A172 (cell line): ENCODE measurements around the gene C1QL4. TPM values are rescaled to one million over a fixed set of nuclear protein-coding genes. Genes with fewer than 3 reads are reported as not detected.

Experiments used
- DNase-seq: peaks from one replicate; pipeline ENCODE4 v3.0.0-alpha.2; 2015; ENCODE audit warnings: low spot score
- total RNA-seq: library from RNA; depleted of rRNA; stranded (reverse); fragments of >200 nt; shearing (Covaris generic); gene quantifications from 2 replicates; pipeline ENCODE4 v1.2.3, GENCODE V29; 2014

The C1QL4 gene
- total RNA-seq, 1 experiment from 2014 or later: 2.3 TPM

DNA sequence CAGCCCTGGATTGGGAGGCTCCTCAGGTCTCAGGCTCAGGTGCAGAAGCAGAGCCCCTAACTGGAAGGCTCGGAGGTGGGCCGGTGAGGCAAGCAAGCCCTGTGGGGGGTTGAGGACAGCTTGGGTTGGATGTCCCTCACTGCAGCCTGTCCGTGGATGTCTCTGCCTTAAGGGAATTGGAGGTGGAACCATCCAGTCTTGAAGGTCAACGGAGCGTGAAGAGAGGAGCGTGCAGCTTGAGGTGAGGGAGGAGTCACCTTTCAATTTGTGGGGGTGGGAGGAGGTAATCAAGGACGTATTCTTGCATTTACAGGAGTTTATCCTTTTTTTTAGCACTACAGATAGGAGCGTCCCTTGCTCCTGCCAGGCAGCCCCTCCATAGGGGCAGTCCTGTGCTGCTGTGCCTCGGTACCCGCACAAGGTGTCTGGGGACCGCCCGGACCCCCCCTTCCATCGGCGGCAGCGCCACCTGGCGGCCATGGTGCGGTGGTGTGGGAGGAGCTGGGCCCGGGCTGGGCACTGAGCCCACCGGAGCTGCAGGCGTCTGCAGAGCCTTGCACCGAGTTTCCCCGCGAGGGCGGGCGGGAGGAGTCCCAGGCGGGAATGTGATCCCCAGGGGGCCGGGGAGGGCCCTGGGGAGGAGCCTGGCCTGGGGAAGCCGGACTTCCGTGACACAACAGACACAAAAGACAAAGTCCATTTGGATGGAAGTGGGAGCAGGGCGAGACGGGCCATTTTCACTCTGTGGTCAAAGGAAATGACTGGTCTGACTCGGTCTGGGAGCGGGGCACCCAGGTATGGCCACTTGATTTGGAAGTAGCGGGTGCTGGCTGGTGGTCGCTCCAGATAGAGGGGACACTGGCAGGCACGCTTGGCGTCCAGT, 10.6 kb upstream of the C1QL4 start:
- DNase-seq: peak; percentile 84

- no peak for DNase-seq
These were observed 9.8 kb upstream of the C1QL4 start, which contains the start of gene DNAJC22 for GRCh38 chr12:49346659-49347310. DNAJC22 (plus strand) TSS chr12:49346888; CDS start chr12:49348873, 1,985 bp downstream.

DNA sequence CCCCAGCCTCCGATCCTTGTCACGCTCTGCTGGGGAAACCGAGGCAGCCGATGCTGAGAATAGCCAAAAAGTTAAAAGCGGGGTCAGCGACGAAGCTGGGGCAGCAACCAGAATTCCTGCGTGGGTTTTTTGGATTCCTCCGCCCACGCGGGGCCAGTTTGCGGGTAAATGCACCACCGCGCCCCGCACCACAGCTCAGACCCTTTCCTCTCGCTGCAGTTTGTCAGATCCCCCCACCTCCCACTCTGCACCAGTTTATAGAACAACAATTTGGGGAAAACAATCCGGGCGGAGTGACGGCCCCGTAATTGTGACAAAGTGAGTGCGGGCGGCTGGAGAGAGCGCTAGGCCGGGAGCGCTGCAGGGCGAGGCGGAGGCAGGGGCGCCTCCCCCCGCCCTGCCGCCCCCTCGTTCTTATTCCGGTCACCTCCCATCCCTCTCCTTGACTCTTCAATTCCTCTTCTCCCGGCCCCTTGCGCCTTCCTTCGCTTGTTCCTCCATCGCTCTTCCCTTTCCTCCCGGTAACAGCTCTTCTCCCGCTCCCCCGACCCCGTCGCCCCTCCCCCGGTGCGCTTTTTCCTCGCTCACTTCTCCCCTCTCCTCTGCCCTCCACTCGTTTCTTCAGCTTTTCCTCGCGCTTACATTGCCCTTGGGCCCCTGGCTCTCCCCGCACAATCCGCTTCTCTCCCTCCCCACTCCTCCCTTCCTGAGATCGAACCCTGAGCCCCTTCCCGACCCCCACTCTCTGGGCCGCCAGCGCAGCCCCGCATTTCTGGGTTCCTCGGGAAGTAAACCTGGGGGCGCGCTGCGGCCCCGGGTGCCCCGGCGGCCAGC, 9.1 kb upstream of the C1QL4 start:
- no peak for DNase-seq

DNA sequence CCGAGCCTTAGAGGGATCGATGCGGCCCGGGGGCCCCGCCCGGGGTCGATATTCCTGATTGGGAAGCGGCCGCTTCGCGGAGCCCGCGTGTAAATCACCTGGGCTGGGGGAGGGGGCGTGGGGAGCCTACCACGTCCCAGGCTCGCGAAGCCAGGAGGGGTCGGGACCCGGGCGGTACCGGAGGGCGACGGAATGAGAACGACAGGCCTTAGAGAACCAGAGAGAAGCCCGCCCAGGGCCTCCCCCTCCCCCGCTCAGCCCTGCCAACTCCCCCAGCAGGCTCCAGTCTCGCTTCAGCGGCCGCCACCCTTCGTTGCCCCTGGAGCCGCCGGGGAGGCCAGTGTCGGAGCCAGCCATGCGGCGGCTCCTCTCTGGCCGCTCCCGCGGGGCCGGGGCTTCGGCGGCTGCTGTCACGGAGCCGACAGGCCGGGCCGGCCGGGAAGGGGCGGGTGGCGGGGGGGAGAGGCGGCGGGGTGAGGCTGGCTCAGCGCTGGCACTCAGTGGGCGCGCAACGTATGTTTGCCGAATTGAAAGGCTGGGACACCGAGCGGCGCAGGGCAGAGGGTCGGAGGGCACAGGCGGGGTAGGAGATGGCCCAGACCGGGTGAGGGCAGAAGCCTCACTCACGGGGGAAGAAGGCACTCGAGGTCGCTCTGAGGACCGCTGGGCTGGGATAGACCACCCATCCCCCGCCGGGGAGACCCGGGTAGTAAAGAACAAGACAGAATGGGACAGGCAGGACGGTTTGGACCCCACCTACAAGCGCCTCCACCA, 8.2 kb upstream of the C1QL4 start:
- no peak for DNase-seq

GRCh38 chr12:49344486-49345050, 7.6 kb upstream of the C1QL4 start:
- no peak for DNase-seq

DNA sequence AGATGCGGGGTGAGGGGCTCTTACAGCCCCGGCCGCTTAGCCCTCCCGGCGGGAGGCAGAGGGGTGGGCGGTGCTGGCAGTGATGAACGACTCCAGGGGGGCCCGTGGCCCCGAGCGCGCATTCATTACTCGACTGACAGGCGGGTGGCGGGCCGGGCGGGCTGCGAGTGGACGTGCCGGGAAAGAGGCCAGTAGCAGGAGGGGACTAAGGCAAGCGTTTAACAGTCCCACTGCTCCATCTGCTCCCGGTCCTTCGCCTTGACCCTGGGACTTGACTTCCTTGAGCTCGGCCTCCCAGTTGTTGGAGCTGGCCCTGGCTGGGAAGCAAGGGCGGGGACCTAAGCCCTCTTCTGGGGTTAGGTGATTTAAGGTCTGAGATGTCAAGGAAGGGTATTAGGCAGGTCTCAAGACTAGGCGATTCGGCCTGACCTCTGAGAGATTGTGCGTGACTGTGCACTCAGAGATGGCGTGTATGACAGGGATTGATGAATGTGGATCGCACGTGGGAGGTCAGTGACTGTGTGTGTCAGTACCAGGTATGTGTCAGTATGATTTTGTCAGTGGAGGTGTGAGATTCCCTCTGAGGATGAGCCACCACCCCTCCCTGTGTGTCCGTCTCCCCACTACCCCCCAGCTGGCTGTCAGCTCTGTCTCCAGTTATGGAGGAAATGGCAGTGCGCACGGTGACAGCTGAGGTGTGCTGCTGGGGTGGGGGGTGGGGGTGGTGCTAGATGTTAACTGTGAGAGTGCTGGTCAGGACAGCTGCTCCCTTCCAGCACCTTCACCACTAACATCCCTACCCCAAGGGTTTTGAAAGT, 6.1 kb upstream of the C1QL4 start:
- DNase-seq: no peak

DNA sequence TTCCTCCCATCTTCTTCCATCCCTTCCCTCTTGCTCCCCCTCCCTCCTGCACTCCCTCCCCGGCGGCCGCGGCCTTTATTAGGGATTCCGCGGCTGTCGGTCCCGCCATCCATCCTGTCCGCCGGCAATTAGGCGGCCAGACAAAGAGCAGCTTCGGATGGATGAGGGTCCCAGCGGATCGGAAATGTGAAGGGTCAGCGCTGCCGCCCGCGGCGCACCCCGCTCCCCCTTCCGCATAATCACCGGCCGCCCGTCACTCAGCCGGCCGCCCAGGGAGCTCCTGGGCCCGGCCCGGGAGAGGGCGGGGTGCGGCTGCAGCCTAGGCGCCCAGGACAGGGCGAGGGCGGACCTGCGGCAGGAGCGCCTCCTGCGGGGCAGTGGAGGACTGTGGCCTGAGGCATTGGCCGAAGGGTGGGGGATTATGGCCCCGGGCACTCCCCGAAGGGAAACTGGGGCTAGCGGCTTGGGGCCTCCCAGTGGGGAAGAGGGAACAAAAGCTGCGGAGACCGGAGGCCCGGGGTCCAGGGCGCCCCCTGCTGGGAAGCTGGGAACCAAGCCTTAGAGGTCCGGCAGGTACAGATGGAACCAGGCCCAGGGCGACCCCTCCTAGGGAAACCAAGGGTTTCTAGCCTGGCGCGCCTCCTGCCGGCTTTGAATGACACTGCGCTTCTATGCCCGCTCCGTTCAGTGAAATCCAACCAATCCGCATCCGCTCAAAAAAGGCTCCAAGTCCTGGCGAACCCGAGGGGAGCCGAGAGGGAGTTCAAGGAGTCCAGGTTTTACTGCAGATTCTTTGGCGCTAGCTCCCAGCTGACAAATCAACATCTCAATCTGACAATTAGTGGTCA, 5.3 kb upstream of the C1QL4 start:
- DNase-seq: peak; percentile 41

GRCh38 chr12:49341777-49342065, 4.7 kb upstream of the C1QL4 start:
- DNase-seq: no peak

- DNase-seq: no peak
These were observed 4.2 kb upstream of the C1QL4 start for GRCh38 chr12:49340971-49341776.

DNA sequence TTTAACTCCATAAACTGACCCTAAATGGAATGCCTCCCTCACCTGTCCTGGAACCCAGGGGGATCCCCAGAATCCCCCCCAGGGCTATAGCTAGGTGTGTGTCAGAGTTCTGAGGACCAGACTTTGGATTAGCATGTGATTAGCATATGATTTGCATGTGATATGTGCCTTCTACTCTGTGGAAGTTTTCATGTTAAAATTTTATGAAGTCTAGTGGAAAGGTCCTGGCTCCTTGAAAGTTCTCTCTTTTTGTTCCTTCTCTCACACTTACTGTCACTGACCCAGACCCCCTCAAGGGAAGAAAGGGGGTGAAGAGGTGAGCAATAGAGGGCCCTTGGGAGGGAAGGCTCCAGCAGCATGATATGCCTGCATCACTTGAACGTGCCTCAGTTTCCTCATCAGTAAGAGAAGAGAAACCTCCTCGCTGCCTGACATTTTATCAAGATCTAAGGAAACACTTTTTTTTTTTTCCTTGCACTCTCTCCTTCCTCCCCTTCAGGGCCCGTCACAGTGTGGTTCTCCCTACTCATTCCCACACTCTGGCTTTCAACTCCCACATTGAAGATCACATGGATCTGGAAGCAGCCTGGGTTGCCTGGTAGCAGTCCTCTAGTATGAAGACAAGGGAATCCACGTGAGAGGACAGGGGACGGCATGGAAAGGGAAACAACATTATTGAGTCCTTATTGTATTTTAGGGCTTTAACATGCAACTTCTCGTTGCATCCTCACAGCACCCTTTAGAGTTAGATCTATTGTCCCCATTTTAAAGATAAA, 3.3 kb upstream of the C1QL4 start:
- no peak for DNase-seq

- DNase-seq: no peak
These were observed 2.5 kb upstream of the C1QL4 start for GRCh38 chr12:49339464-49339861.

DNA sequence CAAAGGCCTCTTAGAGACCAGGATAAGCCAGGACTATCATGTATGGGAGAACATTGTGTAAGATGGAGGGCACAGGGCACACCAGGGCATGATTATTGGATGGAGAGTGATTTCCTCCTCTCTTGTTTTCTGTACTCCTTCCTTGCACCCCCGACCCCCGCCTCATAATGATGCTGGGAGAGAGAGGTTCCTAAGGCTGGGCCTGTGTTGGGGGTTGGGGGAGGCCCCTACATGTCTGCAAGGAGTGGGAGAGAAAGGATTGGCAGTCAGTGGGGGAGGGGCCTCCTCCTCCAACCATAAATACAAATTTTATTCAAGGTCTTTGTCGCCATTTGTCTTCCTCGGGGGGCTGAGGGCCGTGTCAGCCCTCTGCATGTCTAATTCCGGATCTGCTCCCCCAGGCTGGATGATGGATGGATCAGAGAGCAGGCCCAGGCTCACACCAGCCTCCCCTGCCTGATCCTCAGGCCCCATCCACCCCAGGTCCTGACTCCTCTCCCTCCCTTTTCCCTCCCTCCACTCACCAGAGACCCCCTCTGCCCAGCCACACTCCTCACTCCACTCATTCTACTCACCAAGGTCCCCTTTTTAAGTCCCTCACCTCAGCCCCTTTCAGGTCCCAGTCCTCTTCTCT, 2.0 kb upstream of the C1QL4 start:
- no peak for DNase-seq

DNA sequence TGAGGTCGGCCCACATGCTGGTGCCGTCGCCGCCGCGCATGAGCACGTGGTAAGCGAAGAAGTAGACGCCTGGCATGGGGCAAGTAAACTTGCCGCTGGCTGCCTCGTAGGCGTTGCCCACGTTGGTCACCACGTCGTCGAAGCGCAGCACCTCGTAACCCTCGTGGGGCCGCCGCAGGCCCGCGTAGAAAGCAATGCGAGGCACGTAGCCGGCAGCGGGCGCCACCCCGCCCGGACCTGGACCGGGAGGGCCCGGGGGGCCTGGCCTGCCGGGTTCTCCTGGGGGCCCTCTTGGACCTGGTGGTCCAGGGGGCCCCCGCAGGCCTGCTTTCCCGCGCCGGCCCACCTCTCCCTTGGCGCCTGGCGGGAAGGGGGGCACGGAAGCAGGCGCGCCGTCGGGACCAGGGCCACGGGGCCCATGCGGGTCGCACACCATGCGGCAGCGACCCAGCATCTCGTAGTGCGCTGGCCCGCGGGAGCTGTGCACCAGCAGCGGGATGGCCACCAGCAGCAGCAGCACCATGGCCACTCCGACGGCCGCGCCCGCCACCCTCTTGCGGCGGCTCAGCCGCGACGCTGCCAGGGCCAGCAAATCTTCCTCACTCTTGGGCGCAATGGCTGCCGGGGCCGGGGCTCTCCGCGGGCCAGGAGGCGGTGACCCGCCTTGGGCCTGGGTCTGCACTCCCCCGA, 888 bp downstream of the C1QL4 start:
- DNase-seq: no peak

- no peak for DNase-seq
These were observed 1.7 kb downstream of the C1QL4 start for GRCh38 chr12:49335118-49335954.

GRCh38 chr12:49334681-49335080, 2.3 kb downstream of the C1QL4 start:
- DNase-seq: no peak

DNA sequence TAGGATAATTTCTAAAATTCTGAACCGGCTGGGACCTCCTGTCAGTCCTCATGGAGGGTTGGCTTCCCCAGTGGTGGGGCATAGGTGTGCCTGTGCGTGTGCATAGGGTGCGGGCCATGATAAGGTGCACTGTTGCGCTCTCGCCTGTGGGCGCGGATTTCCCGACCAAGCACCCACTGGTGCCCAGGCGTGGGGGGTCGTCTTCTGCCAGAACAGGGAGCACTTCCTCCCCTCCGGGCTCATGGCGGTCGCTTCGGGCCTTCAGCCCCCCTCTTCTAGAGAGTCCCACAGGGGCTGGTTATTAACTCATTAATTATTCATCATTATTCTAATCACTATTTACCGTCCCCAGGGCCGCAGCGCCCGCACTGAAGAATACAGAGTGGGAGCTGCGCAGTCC, 2.8 kb downstream of the C1QL4 start:
- DNase-seq: no peak
